ENCODE measurements around the gene TCFL5.

The TCFL5 gene

GRCh38 chr20:62832212-62832922 lies 29.3 kb downstream of the TCFL5 start:
- DNase-seq, result no peak

GRCh38 chr20:62831854-62832211 lies 29.8 kb downstream of the TCFL5 start:
- no peak for DNase-seq

GRCh38 chr20:62831361-62831788 lies 30.2 kb downstream of the TCFL5 start:
- no peak for DNase-seq

- no peak for DNase-seq
Observed at GRCh38 chr20:62830821-62831220, 30.8 kb downstream of the TCFL5 start.

- no peak for DNase-seq
Observed at GRCh38 chr20:62830251-62830650, 31.4 kb downstream of the TCFL5 start.

- no peak for DNase-seq
Observed at GRCh38 chr20:62829231-62830230, 32.1 kb downstream of the TCFL5 start.

- no peak for DNase-seq
Observed at GRCh38 chr20:62828511-62829230, 33.0 kb downstream of the TCFL5 start.

- DNase-seq, result no peak
Observed at GRCh38 chr20:62828051-62828450, 33.6 kb downstream of the TCFL5 start.

- DNase-seq, result no peak
Observed at GRCh38 chr20:62827311-62828038, 34.1 kb downstream of the TCFL5 start.

GRCh38 chr20:62826646-62827310 lies 34.8 kb downstream of the TCFL5 start:
- no peak for DNase-seq

- DNase-seq, result no peak
Observed at GRCh38 chr20:62825986-62826645, 35.5 kb downstream of the TCFL5 start.

GRCh38 chr20:62825333-62825985 lies 36.2 kb downstream of the TCFL5 start:
- no peak for DNase-seq

- no peak for DNase-seq
Observed at GRCh38 chr20:62824476-62825332, 36.9 kb downstream of the TCFL5 start.

- DNase-seq, result no peak
Observed at GRCh38 chr20:62823688-62824475, 37.7 kb downstream of the TCFL5 start.

GRCh38 chr20:62822788-62823651 lies 38.6 kb downstream of the TCFL5 start:
- DNase-seq, result no peak

GRCh38 chr20:62822239-62822787 lies 39.3 kb downstream of the TCFL5 start:
- DNase-seq, result no peak

GRCh38 chr20:62821726-62822210 lies 39.9 kb downstream of the TCFL5 start:
- no peak for DNase-seq
